Activated naive CD8-positive, alpha-beta T cell (primary cell): Measurements from ENCODE around the gene P2RY2.

Source experiments
- H3K27ac Mint-ChIP-seq: one replicate; pipeline ENCODE4 v1.8.0; 2021; ENCODE audit warnings: mixed read lengths
- H3K27me3 Mint-ChIP-seq: one replicate; pipeline ENCODE4 v1.8.0; 2021; ENCODE audit warnings: mixed read lengths
- H3K36me3 Mint-ChIP-seq: one replicate; pipeline ENCODE4 v1.8.0; 2021; ENCODE audit warnings: mixed read lengths
- H3K4me1 Mint-ChIP-seq: one replicate; pipeline ENCODE4 v1.8.0; 2021; ENCODE audit warnings: low read depth, mixed read lengths
- H3K4me3 Mint-ChIP-seq: one replicate; pipeline ENCODE4 v1.8.0; 2021; ENCODE audit warnings: mild to moderate bottlenecking, mixed read lengths
- H3K9me3 Mint-ChIP-seq: one replicate; pipeline ENCODE4 v1.8.0; 2021; ENCODE audit warnings: low read depth, mixed read lengths

P2RY2 gene

DNA sequence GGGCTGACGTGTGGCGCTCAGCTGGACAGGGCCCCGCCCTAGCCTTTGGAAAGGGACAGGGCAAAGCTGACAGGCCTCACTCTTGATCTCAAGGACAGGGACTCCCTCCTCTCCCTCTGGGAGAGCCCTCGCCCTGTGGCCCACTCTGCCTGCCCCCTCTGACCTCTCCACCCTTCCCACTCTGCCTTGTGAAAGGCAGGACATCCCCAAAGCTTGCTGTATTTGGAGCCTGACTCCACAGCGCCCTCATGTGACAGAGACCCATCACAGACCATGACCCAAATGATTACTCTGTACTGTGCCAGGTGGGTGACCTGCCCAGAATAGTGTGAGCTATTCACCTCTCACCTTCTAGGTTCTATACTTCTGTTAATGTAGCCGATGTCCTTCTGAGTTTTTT lies 18.8 kb downstream of the P2RY2 start:
- Mint-ChIP-seq H3K9me3 (no peaks in the 10 kb centered on the region), H3K27ac (no peak overlapping the region), H3K27me3 (no peaks in the 10 kb centered on the region), H3K36me3 (no peaks in the 10 kb centered on the region), H3K4me1 (no peaks in the 10 kb centered on the region), H3K4me3 (no peak overlapping the region)

DNA sequence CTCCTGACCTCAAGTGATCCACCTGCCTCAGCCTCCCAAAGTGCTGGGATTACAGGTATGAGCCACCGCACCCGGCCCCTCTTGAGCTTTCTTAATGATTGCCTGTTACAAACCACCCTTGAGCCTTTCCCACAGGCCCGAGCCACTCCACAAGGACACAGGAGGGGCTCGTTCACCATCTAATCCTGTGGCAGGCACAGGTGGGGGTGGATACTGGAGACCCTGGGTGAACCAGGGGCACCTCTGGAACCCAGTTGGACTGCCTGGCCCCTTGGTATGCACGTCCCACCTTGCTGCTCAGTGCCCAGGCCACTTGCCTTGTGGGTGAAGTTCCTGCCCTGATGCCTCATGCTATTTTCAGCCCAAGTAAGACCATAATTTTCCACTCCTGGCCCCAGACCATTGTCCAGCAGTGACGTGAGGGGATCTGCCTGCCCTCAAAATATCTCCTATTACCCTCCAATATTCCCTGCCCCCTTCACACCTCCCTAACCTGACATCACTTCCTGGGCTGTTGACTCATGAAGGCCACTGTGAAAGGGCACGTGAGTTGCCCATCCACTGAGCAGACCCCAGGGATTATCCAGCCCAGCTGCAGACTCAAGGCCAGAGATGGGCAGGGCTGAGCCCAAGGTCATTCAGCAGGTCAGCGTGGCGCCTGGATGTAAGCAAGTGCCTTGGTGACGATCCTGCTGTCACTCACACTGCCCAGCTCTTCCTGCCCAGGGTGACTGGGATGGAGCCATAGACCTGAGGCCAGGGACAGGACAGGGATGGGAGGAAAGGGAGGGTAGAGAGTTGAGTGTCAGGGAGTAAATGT lies 19.6 kb downstream of the P2RY2 start:
- Mint-ChIP-seq H3K4me3 (no peak overlapping the region), H3K27ac (no peak overlapping the region), H3K4me1 (no peaks in the 10 kb centered on the region), H3K36me3 (no peaks in the 10 kb centered on the region), H3K9me3 (no peaks in the 10 kb centered on the region), H3K27me3 (no peaks in the 10 kb centered on the region)

DNA sequence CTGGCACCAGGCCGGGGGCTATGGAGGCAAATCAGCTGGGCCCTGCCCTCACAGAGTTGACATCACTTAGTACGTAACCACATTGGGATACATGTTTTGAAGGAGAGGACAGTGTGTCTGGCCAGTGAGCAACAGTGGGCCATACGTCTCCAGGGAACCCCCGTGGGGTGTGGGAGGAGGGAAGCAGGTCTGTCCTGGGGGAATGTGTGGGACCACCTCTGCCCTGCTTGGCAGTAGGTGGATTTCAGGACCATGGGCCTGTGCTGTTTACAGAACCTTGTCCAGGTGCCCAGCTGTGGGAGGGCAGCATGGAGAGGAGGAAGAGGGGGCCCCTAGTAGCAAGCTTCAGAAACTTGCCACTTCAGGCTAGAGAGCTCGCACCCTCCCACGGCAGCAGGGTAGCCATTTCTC lies 21.0 kb downstream of the P2RY2 start:
- Mint-ChIP-seq H3K4me1 (no peaks in the 10 kb centered on the region), H3K36me3 (no peaks in the 10 kb centered on the region), H3K27ac (no peak overlapping the region)

DNA sequence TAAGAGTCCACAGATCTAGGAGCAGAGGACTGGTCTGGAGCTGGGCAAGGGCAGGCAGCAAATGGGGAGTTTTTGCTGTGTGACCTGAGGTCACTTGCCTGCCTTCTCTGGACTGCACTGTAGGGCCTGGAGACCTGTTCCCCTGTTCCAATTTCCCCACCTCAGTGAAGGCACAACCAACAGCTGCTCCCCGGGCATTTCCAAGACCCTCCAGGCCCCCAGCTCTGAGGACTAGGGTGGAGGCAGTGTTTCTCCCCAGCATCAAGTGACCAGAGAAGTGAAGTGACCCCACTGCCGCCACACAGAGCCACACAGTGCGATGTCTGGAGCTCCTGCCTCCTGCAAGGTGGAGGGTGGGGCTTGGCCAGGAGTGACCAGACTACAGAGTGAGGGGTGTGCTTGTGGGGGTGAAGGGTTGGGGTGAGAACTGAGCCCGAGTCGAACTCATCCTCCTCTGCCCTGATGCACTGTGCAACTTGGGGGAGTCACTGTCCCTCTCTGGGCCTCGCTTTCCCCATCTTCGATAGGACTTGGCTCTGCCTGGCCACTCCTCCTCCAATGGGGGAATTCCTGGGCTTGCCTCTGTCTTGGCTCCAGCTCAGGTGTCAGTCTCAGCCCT lies 21.6 kb downstream of the P2RY2 start:
- Mint-ChIP-seq H3K36me3 (no peaks in the 10 kb centered on the region), H3K27ac (no peak overlapping the region), H3K9me3 (no peaks in the 10 kb centered on the region), H3K4me3 (no peak overlapping the region), H3K4me1 (no peaks in the 10 kb centered on the region), H3K27me3 (no peaks in the 10 kb centered on the region)

More for the DNA sequence above, 21.0 kb downstream of the P2RY2 start:
- no peaks in the 10 kb centered on the region for H3K9me3 Mint-ChIP-seq
- H3K4me3 Mint-ChIP-seq, result no peak overlapping the region
- H3K27me3 Mint-ChIP-seq, result no peaks in the 10 kb centered on the region

DNA sequence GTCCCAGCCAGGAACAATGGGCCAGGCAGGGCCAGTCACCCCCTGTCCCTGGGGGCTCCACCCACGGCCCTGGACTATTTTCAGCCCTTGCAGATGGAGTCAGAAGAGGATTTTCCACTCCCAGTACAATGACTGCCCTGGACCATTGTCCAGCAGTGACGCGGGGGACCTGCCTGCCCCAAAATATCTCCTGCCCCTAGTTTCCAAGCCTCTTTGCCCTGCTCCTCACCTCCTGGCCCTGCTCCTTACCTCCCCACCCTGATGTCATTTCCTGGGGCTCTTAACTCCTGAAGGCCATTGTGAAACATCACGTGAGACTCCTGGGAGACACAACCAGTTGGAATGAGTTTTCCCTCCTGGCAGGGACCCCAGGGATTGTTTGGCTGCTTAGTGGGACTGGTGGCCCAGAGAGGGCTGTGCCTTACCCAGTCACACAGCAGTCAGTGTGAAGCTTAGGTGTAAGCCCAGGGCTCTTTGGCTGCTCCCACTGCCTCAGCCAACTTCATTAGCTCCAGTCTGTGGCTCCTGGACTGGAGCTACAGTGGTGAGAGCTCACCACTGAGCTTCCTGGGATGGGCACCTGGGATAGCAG lies 22.2 kb downstream of the P2RY2 start:
- no peaks in the 10 kb centered on the region for H3K9me3 Mint-ChIP-seq
- H3K4me1 Mint-ChIP-seq, result no peaks in the 10 kb centered on the region
- no peaks in the 10 kb centered on the region for H3K27me3 Mint-ChIP-seq
- H3K4me3 Mint-ChIP-seq, result no peak overlapping the region
- H3K27ac Mint-ChIP-seq, result no peak overlapping the region
- H3K36me3 Mint-ChIP-seq, result no peaks in the 10 kb centered on the region

DNA sequence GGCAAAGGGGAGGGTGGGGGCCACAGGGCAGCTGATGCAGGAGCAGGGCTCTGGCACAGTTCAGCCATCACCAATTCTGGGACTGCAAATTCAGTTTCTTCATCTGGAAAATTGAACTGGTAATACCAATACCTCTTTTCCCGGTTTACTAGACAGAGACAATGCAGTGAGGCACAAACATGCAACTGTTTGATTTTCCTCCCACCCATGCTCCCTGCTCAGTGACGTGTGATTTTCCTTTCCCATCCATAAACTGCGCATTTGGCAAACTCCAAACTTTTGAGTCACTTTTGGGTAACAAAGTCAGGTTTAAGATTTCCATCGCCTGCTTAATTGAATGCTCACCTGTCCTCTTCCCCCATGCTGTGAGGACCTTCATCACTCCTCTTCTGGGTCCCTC lies 23.2 kb downstream of the P2RY2 start:
- Mint-ChIP-seq H3K27me3 (no peaks in the 10 kb centered on the region), H3K9me3 (no peaks in the 10 kb centered on the region), H3K36me3 (no peaks in the 10 kb centered on the region), H3K4me3 (no peak overlapping the region), H3K27ac (no peak overlapping the region), H3K4me1 (no peaks in the 10 kb centered on the region)

DNA sequence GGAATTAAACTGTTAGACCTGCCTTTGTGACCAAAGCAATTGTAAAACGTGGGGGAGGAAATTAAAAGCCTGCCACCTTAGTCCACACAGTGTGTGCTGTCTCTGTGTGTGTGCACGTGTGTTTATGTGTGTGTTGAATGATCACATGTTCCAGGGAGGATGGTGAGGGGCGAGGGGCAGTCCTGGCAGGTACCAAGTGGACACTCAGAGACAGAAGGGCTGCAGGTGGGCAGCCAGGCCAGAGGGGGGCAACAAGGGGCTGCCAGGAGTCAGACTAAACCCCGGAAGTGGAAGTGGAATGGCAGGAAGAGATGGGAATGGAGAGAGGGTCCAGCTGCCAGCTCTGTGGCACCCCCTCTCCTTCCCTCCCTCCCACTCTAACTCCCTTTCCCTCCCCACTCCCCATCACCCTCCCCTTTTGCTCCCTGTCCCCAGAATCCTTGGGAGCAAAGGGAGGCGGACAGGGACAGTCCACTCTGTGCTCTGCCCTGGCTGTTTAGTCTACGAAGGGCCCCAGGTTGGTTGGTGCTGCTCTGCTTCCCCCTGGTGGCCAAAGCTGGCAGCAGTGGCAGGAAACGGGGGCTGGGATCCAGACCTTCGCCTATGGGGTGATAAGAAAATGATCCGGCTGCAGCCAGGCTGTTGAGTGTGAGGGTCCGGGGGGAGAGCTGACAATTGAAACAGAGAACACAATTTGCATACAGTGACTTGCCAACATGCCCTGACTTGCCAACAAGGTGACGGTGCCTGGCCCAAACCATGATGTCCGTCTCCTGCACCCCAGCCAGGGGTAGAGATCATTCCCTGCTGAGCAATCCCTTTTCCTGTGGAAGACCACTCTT lies 24.4 kb downstream of the P2RY2 start:
- Mint-ChIP-seq H3K4me1 (no peaks in the 10 kb centered on the region), H3K36me3 (no peaks in the 10 kb centered on the region), H3K9me3 (no peaks in the 10 kb centered on the region), H3K27ac (no peak overlapping the region), H3K4me3 (no peak overlapping the region), H3K27me3 (no peaks in the 10 kb centered on the region)

DNA sequence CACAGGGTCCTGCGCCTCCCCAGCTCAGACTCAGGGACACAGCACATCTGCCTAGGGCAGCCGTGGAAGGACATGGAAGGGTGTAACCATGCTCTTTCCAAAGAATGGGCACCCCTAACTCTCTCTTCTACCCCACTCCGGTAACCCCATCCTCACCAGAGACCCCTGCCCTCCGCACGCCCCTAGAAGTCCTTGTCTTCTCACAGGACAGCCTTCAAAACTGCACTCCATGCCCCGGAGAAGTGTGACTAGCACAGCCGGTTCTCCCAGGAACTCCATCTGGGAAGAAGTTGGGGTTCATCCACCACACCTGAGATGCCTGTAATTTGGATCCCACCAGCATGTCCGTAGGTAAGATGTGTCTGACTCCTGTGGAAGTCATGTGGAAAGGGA lies 25.0 kb downstream of the P2RY2 start:
- Mint-ChIP-seq H3K36me3 (no peaks in the 10 kb centered on the region), H3K4me3 (no peak overlapping the region), H3K27me3 (no peaks in the 10 kb centered on the region), H3K27ac (no peak overlapping the region), H3K4me1 (no peaks in the 10 kb centered on the region), H3K9me3 (no peaks in the 10 kb centered on the region)

DNA sequence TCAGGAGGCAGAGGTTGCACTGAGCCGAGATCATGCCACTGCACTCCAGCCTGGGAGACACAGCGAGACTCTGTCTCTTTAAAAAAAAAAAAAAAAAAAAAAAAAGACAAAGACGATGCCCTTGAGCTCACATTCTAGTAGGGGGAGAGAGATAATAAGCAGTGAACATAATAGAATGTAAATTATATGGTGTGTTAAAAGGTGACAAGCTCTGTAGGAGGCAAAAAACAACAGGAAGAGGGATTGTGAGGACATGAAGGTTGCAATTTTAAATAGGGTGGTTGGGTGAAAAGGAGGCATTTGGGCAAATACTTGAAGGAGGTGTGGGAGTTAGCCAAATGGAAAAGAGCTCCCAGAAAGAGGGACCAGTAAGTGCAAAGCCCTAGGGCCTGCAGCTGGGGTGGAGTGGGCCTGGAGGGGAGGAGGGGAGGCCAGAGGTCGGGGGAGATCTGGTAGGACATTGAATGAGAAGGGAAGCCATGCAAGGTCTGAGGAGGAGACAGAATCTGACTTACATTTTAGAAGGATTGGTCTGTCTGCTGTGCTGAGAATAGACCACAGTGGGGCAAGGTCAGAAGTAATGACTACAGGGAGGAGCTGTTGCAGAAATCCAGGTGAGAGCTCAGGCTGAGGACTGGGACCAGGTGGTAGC lies 26.6 kb downstream of the P2RY2 start:
- H3K9me3 Mint-ChIP-seq, result no peaks in the 10 kb centered on the region
- no peaks in the 10 kb centered on the region for H3K27me3 Mint-ChIP-seq
- H3K36me3 Mint-ChIP-seq, result no peaks in the 10 kb centered on the region

DNA sequence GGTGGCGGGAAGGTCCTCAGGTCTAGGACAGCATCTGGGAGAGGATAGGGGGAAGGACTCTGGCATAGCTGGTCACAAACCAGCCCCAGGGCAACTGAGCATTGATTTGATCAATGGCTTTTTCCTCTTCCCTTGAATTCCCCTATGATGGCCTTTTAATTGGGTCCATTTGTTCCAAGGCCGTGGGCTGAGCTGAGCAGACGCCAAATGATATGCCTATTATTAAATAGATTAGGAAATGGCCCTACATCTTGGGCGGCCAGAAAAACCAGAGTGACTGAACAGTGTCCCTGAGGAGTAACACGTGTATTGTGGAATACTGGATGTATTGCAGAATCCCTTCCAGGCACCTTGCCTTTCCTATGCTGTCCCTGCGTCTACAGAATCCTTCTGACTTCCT lies 27.4 kb downstream of the P2RY2 start:
- no peak overlapping the region for H3K4me3 Mint-ChIP-seq
- no peak overlapping the region for H3K27ac Mint-ChIP-seq
- H3K9me3 Mint-ChIP-seq, result no peaks in the 10 kb centered on the region
- no peaks in the 10 kb centered on the region for H3K4me1 Mint-ChIP-seq
- H3K36me3 Mint-ChIP-seq, result no peaks in the 10 kb centered on the region
- H3K27me3 Mint-ChIP-seq, result no peaks in the 10 kb centered on the region

More for the DNA sequence above, 26.6 kb downstream of the P2RY2 start:
- Mint-ChIP-seq H3K4me1 (no peaks in the 10 kb centered on the region), H3K4me3 (no peak overlapping the region), H3K27ac (no peak overlapping the region)

DNA sequence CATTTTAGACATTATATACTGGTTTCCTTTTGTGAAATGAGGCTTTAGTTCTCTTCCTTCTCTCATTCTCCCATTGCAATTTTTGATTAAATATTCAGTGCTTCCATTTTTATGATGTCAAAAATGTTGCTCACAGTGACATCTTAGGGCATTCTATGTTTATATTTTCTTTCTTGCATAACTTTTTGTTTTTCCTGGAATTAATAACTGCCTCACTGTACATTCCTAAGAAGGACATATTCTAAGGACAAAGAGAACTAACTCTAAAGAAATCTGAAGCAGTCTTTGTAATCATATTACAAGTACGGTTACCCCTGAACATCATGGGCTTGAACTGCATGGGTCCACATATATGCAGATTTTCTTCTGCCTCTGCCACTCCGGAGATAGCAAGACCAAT lies 28.2 kb downstream of the P2RY2 start:
- H3K4me3 Mint-ChIP-seq, result no peak overlapping the region
- H3K9me3 Mint-ChIP-seq, result no peaks in the 10 kb centered on the region
- no peaks in the 10 kb centered on the region for H3K4me1 Mint-ChIP-seq
- H3K27me3 Mint-ChIP-seq, result no peaks in the 10 kb centered on the region
- H3K36me3 Mint-ChIP-seq, result no peaks in the 10 kb centered on the region
- H3K27ac Mint-ChIP-seq, result no peak overlapping the region

DNA sequence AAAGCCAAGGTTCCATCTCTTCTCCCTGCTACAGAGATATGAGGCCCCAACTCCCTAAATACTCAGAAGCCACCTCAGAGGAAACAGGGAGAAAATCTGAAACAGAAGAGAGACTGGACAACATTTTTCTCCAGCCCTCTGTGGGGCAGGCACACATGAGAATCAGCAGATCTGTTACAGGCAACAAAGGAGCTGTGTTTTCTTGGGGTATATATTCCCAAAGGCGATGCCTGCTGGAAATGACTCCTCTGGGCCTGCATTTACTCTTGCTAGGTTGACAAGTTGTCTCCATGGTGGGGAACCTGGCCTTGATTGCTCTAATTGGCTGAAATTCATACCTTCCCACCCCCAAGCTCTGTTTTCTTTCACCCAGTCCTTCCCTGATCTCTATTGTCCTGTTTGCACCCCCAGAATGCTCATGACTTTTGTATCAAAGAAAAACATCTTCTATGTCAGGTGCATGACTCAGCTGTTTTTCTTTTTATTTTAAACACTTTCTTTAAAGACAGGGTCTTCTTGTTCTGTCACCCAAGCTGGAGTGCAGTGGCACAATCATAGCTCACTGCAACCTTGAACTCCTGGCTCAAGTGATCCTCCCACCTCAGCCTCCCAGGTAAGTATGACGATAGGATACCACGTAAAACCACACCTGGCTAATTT lies 30.6 kb downstream of the P2RY2 start:
- Mint-ChIP-seq H3K27me3 (no peaks in the 10 kb centered on the region), H3K4me1 (no peaks in the 10 kb centered on the region), H3K27ac (no peak overlapping the region), H3K36me3 (no peaks in the 10 kb centered on the region), H3K4me3 (no peak overlapping the region), H3K9me3 (no peaks in the 10 kb centered on the region)

DNA sequence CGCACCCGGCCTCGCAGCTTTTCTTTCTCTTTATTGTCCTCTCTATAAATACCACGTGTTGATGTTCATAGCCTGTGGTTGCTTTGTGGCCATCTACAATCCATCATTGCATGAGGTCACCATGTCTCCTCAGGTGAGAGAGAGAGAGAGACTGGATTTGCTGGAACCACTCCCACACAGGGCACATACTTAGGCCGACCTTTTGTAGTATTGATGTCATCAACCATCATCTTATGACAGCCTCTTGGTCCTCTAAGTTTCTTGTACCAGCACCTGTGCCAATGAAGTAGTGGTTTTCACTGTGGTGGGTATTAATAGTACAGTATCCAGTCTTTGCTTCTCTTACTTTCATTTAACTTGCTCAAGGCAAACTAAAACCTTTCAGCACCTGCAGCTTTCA lies 31.2 kb downstream of the P2RY2 start:
- Mint-ChIP-seq H3K9me3 (no peaks in the 10 kb centered on the region), H3K36me3 (no peaks in the 10 kb centered on the region), H3K27me3 (no peaks in the 10 kb centered on the region), H3K4me3 (no peak overlapping the region), H3K27ac (no peak overlapping the region), H3K4me1 (no peaks in the 10 kb centered on the region)
